ENCODE results near the gene SHANK1.

- TF ChIP-seq CTCF (IDR thresholded peaks at IDR 0.05) (peak in 1 of 6 experiments; percentile 14), POLR2A (IDR thresholded peaks at IDR 0.05) (no peak)
Observed at GRCh38 chr19:50725218-50725910, 5.8 kb upstream of the SHANK1 start.
